K562 (cell line): ENCODE measurements around the gene DUSP10. TPM values are rescaled to one million over a fixed set of nuclear protein-coding genes. Genes with fewer than 3 reads are reported as not detected.

Source experiments
- CBFA2T3 ChIP-seq: fragments of 450-650 bp; IDR thresholded peaks from 2 replicates; pipeline ENCODE4 v1.6.1; 2017
- CBX2 ChIP-seq: fragments of 200-600 bp; sonication (generic); IDR thresholded peaks from one replicate; pipeline ENCODE4 v1.6.1; 2012; ENCODE audit warnings: mild to moderate bottlenecking, low read length, inconsistent platforms; ENCODE audit not compliant: insufficient read depth, poor library complexity, severe bottlenecking
- CEBPZ ChIP-seq: fragments of 150-350 bp; IDR thresholded peaks from 2 replicates; pipeline ENCODE4 v1.6.1; 2014; ENCODE audit warnings: low read depth, mild to moderate bottlenecking, low read length, borderline replicate concordance
- CHD1 ChIP-seq: fragments of 200-600 bp; sonication (generic); IDR thresholded peaks from one replicate; pipeline ENCODE4 v1.6.1; 2012; ENCODE audit warnings: mild to moderate bottlenecking, moderate library complexity, low read length, inconsistent platforms
- CREM ChIP-seq: IDR thresholded peaks from 2 replicates; pipeline ENCODE4 v1.6.1; 2014; ENCODE audit warnings: antibody characterized with exemption, low read depth
- CTBP1 ChIP-seq: fragments of 450-650 bp; IDR thresholded peaks from 2 replicates; pipeline ENCODE4 v1.6.1; 2016; ENCODE audit warnings: borderline replicate concordance
- EHMT2 ChIP-seq: fragments of 450-650 bp; IDR thresholded peaks from 2 replicates; pipeline ENCODE4 v1.6.1; 2018; ENCODE audit warnings: antibody characterized with exemption
- ESRRA ChIP-seq: fragments of 450-650 bp; IDR thresholded peaks from 2 replicates; pipeline ENCODE4 v1.6.1; 2014; ENCODE audit warnings: low read depth, mild to moderate bottlenecking, moderate library complexity, borderline replicate concordance
- FOXJ3 ChIP-seq: sonication (generic); formaldehyde crosslinking; IDR thresholded peaks from 2 replicates; pipeline ENCODE4 v1.4.0; 2020; ENCODE audit warnings: mild to moderate bottlenecking, missing genetic modification reagents
- NR2F6 ChIP-seq: fragments of 450-650 bp; formaldehyde crosslinking; IDR thresholded peaks from 2 replicates; pipeline ENCODE4 v1.4.0; 2020; ENCODE audit warnings: mild to moderate bottlenecking
- POLR2AphosphoS2 ChIP-seq: IDR thresholded peaks from 2 replicates; pipeline ENCODE4 v1.6.1; 2012; ENCODE audit warnings: low read length, improper control_type of control experiment
- POLR3G ChIP-seq: IDR thresholded peaks from 2 replicates; pipeline ENCODE4 v1.6.1; 2011; ENCODE audit not compliant: insufficient read length, insufficient replicate concordance; ENCODE audit errors: extremely low read depth
- RNF2 ChIP-seq: sonication (generic); IDR thresholded peaks from 2 replicates; pipeline ENCODE4 v1.6.1; 2016
- SNAPC5 ChIP-seq: fragments of 250-450 bp; sonication (Bioruptor Pico); IDR thresholded peaks from 2 replicates; pipeline ENCODE4 v1.8.0; 2021; ENCODE audit warnings: moderate library complexity, mild to moderate bottlenecking, inconsistent platforms
- SRSF7 ChIP-seq: fragments of 200-400 bp; formaldehyde crosslinking; optimal IDR thresholded peaks from 2 replicates; pipeline ENCODE3; 2017; ENCODE audit warnings: mild to moderate bottlenecking, low read depth, low read length
- TCF3 ChIP-seq: sonication (generic); formaldehyde crosslinking; IDR thresholded peaks from 2 replicates; pipeline ENCODE4 v1.4.0; 2020; ENCODE audit warnings: mild to moderate bottlenecking, missing genetic modification reagents
- ZKSCAN8 ChIP-seq: fragments of 200-800 bp; sonication (Bioruptor generic); IDR thresholded peaks from 2 replicates; pipeline ENCODE4 v1.6.1; 2016; ENCODE audit warnings: missing genetic modification characterization, missing compliant biosample characterization
- ZNF57 ChIP-seq: fragments of 450-650 bp; formaldehyde crosslinking; IDR thresholded peaks from 2 replicates; pipeline ENCODE4 v1.4.0; 2020; ENCODE audit warnings: mild to moderate bottlenecking, moderate library complexity
- ZNF785 ChIP-seq: fragments of 250-450 bp; sonication (Bioruptor Pico); IDR thresholded peaks from 2 replicates; pipeline ENCODE4 v1.4.0; 2020; ENCODE audit warnings: mild to moderate bottlenecking
- polyA plus RNA-seq, 8 experiments: library from polyadenylated mRNA; depleted of rRNA in 4 of 8; stranded (reverse) in 5 of 8; unstranded in 3 of 8; fragments of >200 nt; fragmentation: Nextera tagmentation in 2 of 8; fragmentation: Illumina TruSeq in 1 of 8; extraction: Ambion mirVana in 2 of 8; extraction: Trizol in 1 of 8; gene quantifications; 2 replicates each; pipeline versions ENCODE4 v1.2.1 to v1.2.3, GENCODE V29; 2011 to 2014; ENCODE audit warnings: inconsistent platforms in 1 of 8, missing spikeins in 1 of 8
- total RNA-seq, 7 experiments: library from RNA; depleted of rRNA in 6 of 7; stranded (reverse); fragments of >200 nt in 6 of 7; fragmentation: Illumina TruSeq in 2 of 7; extraction: Trizol in 2 of 7; gene quantifications; 2 replicates each; pipeline versions ENCODE4 v1.2.1 to v1.2.3, GENCODE V29; 2011 to 2021; ENCODE audit warnings: low replicate concordance in 1 of 7
- TF ChIP-seq, protein P1 (sequence below): fragments of 250-450 bp; sonication (Bioruptor Pico); IDR thresholded peaks from 2 replicates; pipeline ENCODE4 v1.5.0; 2021; ENCODE audit warnings: mild to moderate bottlenecking, borderline replicate concordance
- TF ChIP-seq, protein P2 (sequence below): fragments of 250-450 bp; sonication (Bioruptor Pico); IDR thresholded peaks from 2 replicates; pipeline ENCODE4 v1.6.1; 2021; ENCODE audit warnings: mild to moderate bottlenecking

Gene DUSP10
- total and polyA plus RNA-seq, 9 of the 15 experiments (the other 6 are each of a cell fraction or from before 2014, with no cell fraction given), result 1.7 to 8.3 (median 6.1) TPM

DNA sequence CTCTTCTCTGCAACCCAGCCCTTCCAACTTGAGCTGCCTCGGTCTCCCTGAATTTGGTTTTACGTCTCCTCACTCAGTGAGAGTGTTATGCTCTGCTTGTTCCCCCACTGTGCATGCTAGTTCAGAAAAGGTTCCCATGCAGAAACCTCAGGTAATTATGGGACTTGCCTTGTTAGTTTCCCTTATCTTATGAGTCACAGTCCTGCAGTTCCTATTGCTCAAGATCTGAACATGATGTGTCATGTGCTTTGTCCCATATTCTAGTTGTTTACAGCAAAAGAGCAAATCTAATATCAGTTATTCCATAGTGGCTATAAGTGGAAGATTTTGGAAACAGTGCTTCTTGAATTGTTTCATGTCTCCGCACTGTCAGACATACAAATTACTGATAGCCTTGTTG is 74.4 kb downstream of the DUSP10 start (continued):
- TF ChIP-seq, protein P1, sequence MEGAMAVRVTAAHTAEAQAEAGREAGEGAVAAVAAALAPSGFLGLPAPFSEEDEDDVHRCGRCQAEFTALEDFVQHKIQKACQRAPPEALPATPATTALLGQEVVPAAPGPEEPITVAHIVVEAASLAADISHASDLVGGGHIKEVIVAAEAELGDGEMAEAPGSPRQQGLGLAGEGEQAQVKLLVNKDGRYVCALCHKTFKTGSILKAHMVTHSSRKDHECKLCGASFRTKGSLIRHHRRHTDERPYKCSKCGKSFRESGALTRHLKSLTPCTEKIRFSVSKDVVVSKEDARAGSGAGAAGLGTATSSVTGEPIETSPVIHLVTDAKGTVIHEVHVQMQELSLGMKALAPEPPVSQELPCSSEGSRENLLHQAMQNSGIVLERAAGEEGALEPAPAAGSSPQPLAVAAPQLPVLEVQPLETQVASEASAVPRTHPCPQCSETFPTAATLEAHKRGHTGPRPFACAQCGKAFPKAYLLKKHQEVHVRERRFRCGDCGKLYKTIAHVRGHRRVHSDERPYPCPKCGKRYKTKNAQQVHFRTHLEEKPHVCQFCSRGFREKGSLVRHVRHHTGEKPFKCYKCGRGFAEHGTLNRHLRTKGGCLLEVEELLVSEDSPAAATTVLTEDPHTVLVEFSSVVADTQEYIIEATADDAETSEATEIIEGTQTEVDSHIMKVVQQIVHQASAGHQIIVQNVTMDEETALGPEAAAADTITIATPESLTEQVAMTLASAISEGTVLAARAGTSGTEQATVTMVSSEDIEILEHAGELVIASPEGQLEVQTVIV (CRISPR knock-in tag), result no peak
- TF ChIP-seq RNF2, result no peak
- TF ChIP-seq ESRRA, result no peak
- no peak for TF ChIP-seq SNAPC5 (CRISPR knock-in tag)
- no peak for TF ChIP-seq CBX2
- no peak for TF ChIP-seq NR2F6 (CRISPR knock-in tag)
- TF ChIP-seq CREM, result peak; percentile 45; the same call in 1 of the 2 replicates
- no peak for TF ChIP-seq EHMT2
- TF ChIP-seq FOXJ3, result no peak
- TF ChIP-seq TCF3 (CRISPR knock-in tag), result peak; percentile 48; the same call in 1 of the 2 replicates
- TF ChIP-seq ZKSCAN8 (CRISPR knock-in tag), result no peak
- TF ChIP-seq CBFA2T3, result peak; percentile 59
- TF ChIP-seq POLR3G, result no peak
- no peak for TF ChIP-seq POLR2AphosphoS2
- no peak for TF ChIP-seq ZNF785 (CRISPR knock-in tag)
- no peak for TF ChIP-seq ZNF57 (CRISPR knock-in tag)
- TF ChIP-seq SRSF7, result no peak
- TF ChIP-seq, protein P2, sequence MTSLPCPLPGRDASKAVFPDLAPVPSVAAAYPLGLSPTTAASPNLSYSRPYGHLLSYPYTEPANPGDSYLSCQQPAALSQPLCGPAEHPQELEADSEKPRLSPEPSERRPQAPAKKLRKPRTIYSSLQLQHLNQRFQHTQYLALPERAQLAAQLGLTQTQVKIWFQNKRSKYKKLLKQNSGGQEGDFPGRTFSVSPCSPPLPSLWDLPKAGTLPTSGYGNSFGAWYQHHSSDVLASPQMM (CRISPR knock-in tag), result no peak
- TF ChIP-seq CEBPZ, result no peak
- no peak for TF ChIP-seq CHD1
- TF ChIP-seq CTBP1, result peak; percentile 35; the same call in 1 of the 2 replicates
